Measurements from ENCODE around the gene BHLHE40. TPM values are rescaled to one million over a fixed set of nuclear protein-coding genes. Genes with fewer than 3 reads are reported as not detected.
A peak's percentile ranks its signal among the peaks of the same experiment; 100 is the strongest.

Gene BHLHE40
- total and polyA plus RNA-seq, 2 of the 8 experiments (the other 6 are each of a cell fraction or from before 2014, with no cell fraction given) = 1.5 to 2.2 TPM

GRCh38 chr3:4988983-4989834 is 10.0 kb downstream of the BHLHE40 start:
- Histone ChIP-seq H3K4me3 (ENCODE audit: extremely low read depth in 1 of 4, insufficient read depth in 2 of 4, low read depth in 3 of 4, low read length in 4 of 4) (no peak overlapping the region), H3K27ac (ENCODE audit: low read depth, low read length) (no peak overlapping the region), H3K4me1 (replicated peaks in 1 of 4; ENCODE audit: control insufficient read depth in 3 of 4, insufficient read depth in 4 of 4, low read length in 3 of 4) (peaks cover 0 to 8% (median 5%) of the 10 kb centered on the region in 4 experiments; a peak in 4 of 7 replicates), H2BK120ac (replicated peaks; ENCODE audit: low read depth, low read length) (no peak overlapping the region), H4K20me1 (replicated peaks in 1 of 2; ENCODE audit: control insufficient read depth in 1 of 2, insufficient read depth in 2 of 2, low read length in 2 of 2) (peaks cover 0 to 2% of the 10 kb centered on the region in 2 experiments), H2AFZ (ENCODE audit: low read length) (0 out of 2 replicates have a peak overlapping the region, but pooled peaks have one; percentile 50), H3K14ac (ENCODE audit: insufficient read length) (no peak overlapping the region), H3K27me3 (replicated peaks in 1 of 4; ENCODE audit: control insufficient read depth in 3 of 4, extremely low read depth in 1 of 4, insufficient read depth in 3 of 4, low read length in 3 of 4) (peaks cover 0 to 7% (median 6%) of the 10 kb centered on the region in 4 experiments; a peak in 4 of 7 replicates), H2AK5ac (ENCODE audit: low read depth, low read length) (no peak overlapping the region; the same call in 1 of the 2 replicates), H3K79me1 (ENCODE audit: low read depth, low read length) (no peaks in the 10 kb centered on the region), H4K91ac (replicated peaks; ENCODE audit: insufficient read length, low read length) (no peak overlapping the region), H3K79me2 (ENCODE audit: control insufficient read depth in 1 of 2, insufficient read depth in 2 of 2, low read length in 2 of 2) (no peaks in the 10 kb centered on the region), H3K36me3 (ENCODE audit: control insufficient read depth in 2 of 4, insufficient read depth in 4 of 4, low read length in 3 of 4) (no peaks in the 10 kb centered on the region), H3K4ac (replicated peaks; ENCODE audit: insufficient read length, low read depth, low read length) (no peak overlapping the region), H2BK5ac (ENCODE audit: low read depth, low read length) (no peak overlapping the region), H2BK15ac (ENCODE audit: low read length) (0 out of 2 replicates have a peak overlapping the region, but pooled peaks have one; percentile 19), H3K18ac (ENCODE audit: extremely low read depth, low read length) (no peak overlapping the region), H3K4me2 (ENCODE audit: insufficient read depth in 1 of 2, low read depth in 2 of 2, low read length in 2 of 2) (no peak overlapping the region), H2BK12ac (ENCODE audit: low read depth, low read length) (peak overlapping the region; percentile 62; the same call in 1 of the 2 replicates), H3K23me2 (ENCODE audit: low read depth, low read length) (peaks cover 6% of the 10 kb centered on the region; the same call in 1 of the 2 replicates), H3K9me3 (ENCODE audit: insufficient read depth in 2 of 2, low read depth in 1 of 2, low read length in 1 of 2) (no peaks in the 10 kb centered on the region), H4K5ac (ENCODE audit: insufficient read length, low read depth, low read length) (no peak overlapping the region), H3K9ac (replicated peaks in 1 of 4; ENCODE audit: extremely low read depth in 1 of 4, low read depth in 3 of 4, low read length in 3 of 4) (no peak overlapping the region), H3K56ac (replicated peaks; ENCODE audit: insufficient read length, low read depth, low read length) (no peak overlapping the region), H3K23ac (ENCODE audit: insufficient read length) (no peak overlapping the region), H2BK20ac (ENCODE audit: low read length) (no peak overlapping the region), H4K8ac (ENCODE audit: extremely low read depth, insufficient read depth, low read length) (no peak overlapping the region)
- no peak for FAIRE-seq
- POLR2A ChIA-PET (ENCODE audit: partially characterized antibody) = interaction anchor here (1.4 kb wide), 1 partner anchor 10 kb away, joined by 3 read pairs; the partner anchor contains the start of gene BHLHE40
- TF ChIP-seq EGR1 (IDR thresholded peaks at IDR 0.05; ENCODE audit: borderline replicate concordance, low read depth, low read length) (no peak), POU5F1 (IDR thresholded peaks at IDR 0.05; ENCODE audit: low read depth, low read length) (no peak), MAFK (IDR thresholded peaks at IDR 0.05; ENCODE audit: low read depth, low read length) (no peak), CBX5 (IDR thresholded peaks at IDR 0.05; ENCODE audit: low read depth, low read length) (no peak)
- WGBS, 2 experiments (ENCODE audit: extremely low coverage in 1 of 2, insufficient coverage in 1 of 2, insufficient read length in 1 of 2, insufficient replicate concordance in 2 of 2, low coverage in 1 of 2, low lambda C conversion rate in 2 of 2, missing lambda C conversion rate in 1 of 2) = 77% methylated on average over 13 of the region's 13 CpGs; no CpG with 5 or more reads in 1 of the 2 experiments
- CTCF ChIA-PET (ENCODE audit: partially characterized antibody) = interaction anchor here (0.6 to 1.4 kb wide), 3 partner anchors 9 to 277 kb away, joined by 3 to 4 read pairs (median 3); no protein-coding TSS in a partner anchor
- DNase-seq (ENCODE audit: low read depth in 1 of 2, low spot score in 2 of 2) = no peak
